Measurements from ENCODE around the gene SYNRG. TPM values are rescaled to one million over a fixed set of nuclear protein-coding genes. Genes with fewer than 3 reads are reported as not detected.

The SYNRG gene
- total RNA-seq, 2 donors from 2014 or later: 28.9 to 34.1 TPM

DNA sequence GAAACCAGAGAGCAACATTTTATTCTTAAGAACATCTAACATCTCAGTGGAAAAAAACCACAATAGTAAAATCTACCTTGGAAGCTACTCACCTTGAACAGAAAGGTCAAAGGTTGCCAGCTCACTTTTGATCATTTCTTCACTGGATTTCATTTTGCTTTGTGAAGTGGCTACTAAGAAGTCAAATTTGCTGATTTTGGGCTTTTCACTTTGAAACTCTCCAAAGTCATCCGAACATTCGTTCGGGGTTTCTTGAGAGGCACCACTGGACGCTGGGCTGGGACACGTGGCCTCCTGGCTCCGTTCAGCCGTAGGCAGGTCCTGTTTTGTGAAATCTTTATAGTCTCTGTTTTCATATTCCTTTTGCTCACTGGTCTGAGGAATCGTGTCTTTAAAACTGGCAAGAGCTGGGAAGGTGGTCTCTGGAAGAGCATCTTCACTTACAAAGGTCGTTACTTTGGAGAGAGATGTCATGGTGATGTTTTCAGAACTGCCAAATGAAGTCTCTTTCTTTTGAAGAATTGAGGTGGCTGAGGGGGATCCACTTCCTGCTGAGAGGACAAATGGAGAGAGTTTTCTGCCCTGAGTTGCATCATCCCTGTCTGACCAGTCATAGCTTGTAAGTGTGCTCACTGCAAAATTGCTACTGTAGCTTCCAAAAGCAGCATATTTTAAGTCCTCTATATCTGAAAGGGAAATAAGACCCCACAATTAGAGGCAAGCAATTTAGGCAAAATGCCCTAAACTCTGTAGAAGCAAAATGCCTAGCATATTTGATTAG lies 67.1 kb downstream of the SYNRG start:
- Histone ChIP-seq H3K4me1 (peaks cover 3% of the 10 kb centered on the region), H3K9ac (ENCODE audit: low read depth in 2 of 2, low read length in 2 of 2) (no peak overlapping the region)
- no peak for TF ChIP-seq CTCF (IDR thresholded peaks at IDR 0.05)

DNA sequence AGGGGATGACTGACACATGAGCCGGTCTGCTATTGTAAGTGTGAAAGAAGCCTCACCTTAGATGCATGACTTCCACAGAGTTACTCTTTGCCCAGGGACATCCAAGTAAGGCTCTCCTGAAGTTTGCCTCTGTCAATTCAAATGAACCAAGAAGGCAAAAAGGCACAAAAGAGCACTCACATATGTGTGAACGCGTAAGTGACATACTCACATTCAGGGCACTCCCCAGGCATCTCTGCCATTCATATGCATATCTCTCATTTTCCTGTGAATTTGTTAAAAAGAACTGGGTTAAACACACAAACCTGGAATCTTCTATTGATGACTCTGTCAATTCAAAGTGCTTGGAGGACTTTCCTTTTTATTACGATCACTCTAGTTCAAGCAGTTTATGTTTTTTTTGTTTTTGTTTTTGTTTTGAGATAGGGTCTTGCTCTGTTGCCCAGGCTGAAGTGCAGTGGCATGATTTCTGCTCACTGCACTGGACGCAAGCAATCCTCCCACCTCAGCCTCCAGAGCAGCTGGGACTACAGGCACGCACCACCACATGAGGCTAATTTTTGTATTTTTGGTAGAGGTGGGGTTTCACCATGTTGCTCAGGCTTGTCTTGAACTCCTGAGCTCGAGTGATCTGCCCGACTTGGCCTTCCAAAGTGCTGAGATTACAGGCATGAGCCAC lies 70.1 kb downstream of the SYNRG start:
- no peak for TF ChIP-seq CTCF (IDR thresholded peaks at IDR 0.05)
- Histone ChIP-seq H3K9ac (ENCODE audit: low read depth in 2 of 2, low read length in 2 of 2) (no peak overlapping the region), H3K9me3 (no peaks in the 10 kb centered on the region), H3K4me1 (no peaks in the 10 kb centered on the region), H3K27me3 (no peaks in the 10 kb centered on the region), H3K27ac (no peak overlapping the region), H3K36me3 (peaks cover 32% of the 10 kb centered on the region), H3K4me3 (no peak overlapping the region)
- no peak for DNase-seq
- intact Hi-C loops (cut with DNase I): no loop called here

More for the DNA sequence above, 67.1 kb downstream of the SYNRG start:
- intact Hi-C loops (cut with DNase I): no loop called here
- Histone ChIP-seq H3K27me3 (no peaks in the 10 kb centered on the region), H3K9me3 (no peaks in the 10 kb centered on the region), H3K36me3 (peaks cover 27% of the 10 kb centered on the region), H3K27ac (no peak overlapping the region), H3K4me3 (no peak overlapping the region)
- DNase-seq: no peak

DNA sequence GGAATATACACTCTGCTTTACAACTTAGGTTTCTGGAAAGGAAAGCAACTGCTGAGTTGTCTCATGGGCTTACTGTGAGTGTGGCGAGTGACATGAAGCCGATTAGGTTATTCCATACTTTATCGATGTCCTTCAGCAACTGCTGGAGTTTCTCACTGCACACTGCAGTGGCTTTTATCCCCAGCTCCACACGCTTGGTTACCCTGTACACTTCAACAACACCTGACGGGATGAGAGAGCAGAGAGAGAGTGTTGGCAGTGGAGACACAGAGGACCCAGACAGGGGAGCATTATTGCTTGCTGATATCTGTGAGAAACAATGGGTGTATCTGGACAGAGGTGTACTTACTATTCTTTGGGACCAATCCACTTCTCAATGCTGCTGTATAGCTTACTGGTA lies 73.3 kb downstream of the SYNRG start:
- Histone ChIP-seq H3K27ac (no peak overlapping the region), H3K27me3 (no peaks in the 10 kb centered on the region), H3K4me1 (no peaks in the 10 kb centered on the region), H3K4me3 (no peak overlapping the region), H3K9me3 (no peaks in the 10 kb centered on the region), H3K36me3 (peaks cover 19% of the 10 kb centered on the region), H3K9ac (ENCODE audit: low read depth in 2 of 2, low read length in 2 of 2) (no peak overlapping the region)
- DNase-seq: no peak
- intact Hi-C loops (cut with DNase I): no loop called here
- no peak for TF ChIP-seq CTCF (IDR thresholded peaks at IDR 0.05)

DNA sequence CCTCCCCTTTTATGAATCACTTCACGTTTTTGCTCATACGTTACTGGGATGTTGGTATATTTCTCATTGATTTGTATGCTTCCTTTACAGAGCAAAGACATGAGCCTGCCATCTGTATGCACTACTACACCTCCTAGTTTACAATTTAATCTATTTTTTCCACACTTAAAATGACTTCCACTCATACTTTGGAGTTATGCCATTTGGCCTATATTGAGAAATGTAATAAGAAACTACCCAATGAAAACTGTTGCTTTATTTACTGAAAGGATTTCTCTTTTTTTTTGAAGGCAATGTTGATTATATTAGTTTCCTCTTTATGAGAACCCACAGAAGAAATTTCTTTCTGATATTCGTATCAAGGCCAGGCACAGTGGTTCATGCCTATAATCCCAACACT lies 76.5 kb downstream of the SYNRG start:
- Histone ChIP-seq H3K27me3 (no peaks in the 10 kb centered on the region), H3K9ac (ENCODE audit: low read depth in 2 of 2, low read length in 2 of 2) (no peak overlapping the region), H3K4me3 (no peak overlapping the region), H3K36me3 (peaks cover 4% of the 10 kb centered on the region), H3K9me3 (no peaks in the 10 kb centered on the region), H3K4me1 (no peaks in the 10 kb centered on the region), H3K27ac (no peak overlapping the region)
- DNase-seq: no peak
- no peak for TF ChIP-seq CTCF (IDR thresholded peaks at IDR 0.05)
- intact Hi-C loops (cut with DNase I): no loop called here

DNA sequence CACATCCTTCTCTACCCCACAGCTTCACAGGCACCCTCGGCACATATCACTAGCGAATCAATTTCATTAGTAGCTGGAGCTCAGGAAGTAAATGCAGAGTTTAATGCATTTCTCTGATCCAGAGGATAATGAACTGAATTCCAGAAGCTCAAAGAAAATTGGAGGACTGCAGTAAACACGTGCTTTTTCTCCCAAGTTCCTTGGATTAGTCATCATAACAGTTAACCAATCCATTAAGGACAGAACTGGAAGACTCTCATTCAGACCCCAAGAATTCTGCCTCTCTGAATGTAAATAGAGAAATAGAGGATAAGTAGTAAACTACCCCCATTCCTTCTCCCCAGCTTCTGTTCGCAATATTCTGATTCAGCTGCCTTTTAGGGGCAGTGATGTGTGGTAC lies 78.8 kb downstream of the SYNRG start:
- DNase-seq: no peak
- no peak overlapping the region for H3K27ac ChIP-seq
- H3K4me1 ChIP-seq: no peaks in the 10 kb centered on the region
- H3K27me3 ChIP-seq: no peaks in the 10 kb centered on the region
- no peaks in the 10 kb centered on the region for H3K9me3 ChIP-seq
- peaks cover 3% of the 10 kb centered on the region for H3K36me3 ChIP-seq
- no peak for TF ChIP-seq CTCF (IDR thresholded peaks at IDR 0.05)
- intact Hi-C loops (cut with DNase I): no loop called here
- no peak overlapping the region for H3K4me3 ChIP-seq
- H3K9ac ChIP-seq (ENCODE audit: low read depth in 2 of 2, low read length in 2 of 2): no peak overlapping the region
